GM12874 (cell line): ENCODE measurements around the gene RASD2.

Experiments
- CTCF ChIP-seq: IDR thresholded peaks from 2 replicates; pipeline ENCODE4 v1.5.1; 2011; ENCODE audit warnings: low read depth, mild to moderate bottlenecking, control low read depth, low read length, moderate library complexity; ENCODE audit not compliant: insufficient read depth

The RASD2 gene

GRCh38 chr22:35560824-35561223 is 20.2 kb downstream of the RASD2 start:
- no peak for TF ChIP-seq CTCF

GRCh38 chr22:35561796-35562526 is 21.3 kb downstream of the RASD2 start:
- TF ChIP-seq CTCF, result no peak

- no peak for TF ChIP-seq CTCF
These were observed 22.6 kb downstream of the RASD2 start for GRCh38 chr22:35563211-35563610.

- TF ChIP-seq CTCF, result no peak
These were observed 24.6 kb downstream of the RASD2 start for GRCh38 chr22:35564975-35565867.

- no peak for TF ChIP-seq CTCF
These were observed 26.9 kb downstream of the RASD2 start for GRCh38 chr22:35567351-35568141.

- no peak for TF ChIP-seq CTCF
These were observed 28.4 kb downstream of the RASD2 start for GRCh38 chr22:35568751-35569739.
